NCI-H1417 treated with DMSO at 0.1 percent for 48 hours (cell line): ENCODE results near the gene DLX5.
A peak's percentile ranks its signal among the peaks of the same experiment; 100 is the strongest.

Experiments
- DNase-seq: peaks from one replicate; lab custom pipeline; 2025; lab: John Stamatoyannopoulos, UW

The DLX5 gene

DNA sequence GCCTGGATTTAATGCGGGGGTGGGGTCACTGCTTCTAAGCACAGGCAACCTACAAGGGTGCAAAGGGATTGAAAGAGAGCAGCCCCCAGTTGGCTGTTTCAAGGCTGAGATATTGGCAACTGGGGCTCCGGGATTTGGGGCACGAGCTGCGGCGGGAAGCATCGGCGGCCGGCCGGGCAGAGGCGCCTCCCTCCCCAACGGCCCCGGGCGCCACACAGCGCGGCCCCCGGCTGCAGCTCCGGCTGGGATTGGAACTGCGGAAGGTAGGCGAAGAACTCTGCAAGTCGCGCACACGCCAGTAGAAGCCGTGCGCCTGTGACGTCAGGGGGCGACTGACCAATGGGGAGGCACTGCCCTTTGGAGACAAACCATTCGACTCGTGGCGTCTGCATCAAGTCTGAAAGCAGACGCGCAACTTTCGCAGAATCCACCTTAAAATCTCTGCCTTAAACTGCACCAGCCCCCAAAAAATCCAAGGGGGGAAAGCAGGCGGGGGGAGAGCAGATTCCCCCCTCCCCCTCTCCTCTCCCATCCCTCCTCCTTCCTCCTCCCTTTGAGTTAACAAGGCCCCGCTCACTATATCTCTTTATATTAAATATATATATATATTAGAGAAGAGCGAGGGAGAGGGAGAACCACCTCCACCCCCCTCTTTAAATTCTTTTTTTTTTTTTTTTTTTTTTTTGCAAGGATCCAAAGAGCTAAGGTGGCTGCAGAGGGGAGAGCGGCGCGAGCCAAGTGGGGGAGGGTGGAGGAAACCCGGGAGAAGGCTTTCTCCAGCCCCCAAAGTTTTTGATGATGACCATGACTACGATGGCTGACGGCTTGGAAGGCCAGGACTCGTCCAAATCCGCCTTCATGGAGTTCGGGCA lies 19.2 kb downstream of the DLX5 start, which contains the start of gene DLX6:
Gene DLX6 (plus strand): TSS at position 371 of the 872 bp plus-strand sequence. CDS start 425 bp downstream, at position 796.
- peak; percentile 95 for DNase-seq

DNA sequence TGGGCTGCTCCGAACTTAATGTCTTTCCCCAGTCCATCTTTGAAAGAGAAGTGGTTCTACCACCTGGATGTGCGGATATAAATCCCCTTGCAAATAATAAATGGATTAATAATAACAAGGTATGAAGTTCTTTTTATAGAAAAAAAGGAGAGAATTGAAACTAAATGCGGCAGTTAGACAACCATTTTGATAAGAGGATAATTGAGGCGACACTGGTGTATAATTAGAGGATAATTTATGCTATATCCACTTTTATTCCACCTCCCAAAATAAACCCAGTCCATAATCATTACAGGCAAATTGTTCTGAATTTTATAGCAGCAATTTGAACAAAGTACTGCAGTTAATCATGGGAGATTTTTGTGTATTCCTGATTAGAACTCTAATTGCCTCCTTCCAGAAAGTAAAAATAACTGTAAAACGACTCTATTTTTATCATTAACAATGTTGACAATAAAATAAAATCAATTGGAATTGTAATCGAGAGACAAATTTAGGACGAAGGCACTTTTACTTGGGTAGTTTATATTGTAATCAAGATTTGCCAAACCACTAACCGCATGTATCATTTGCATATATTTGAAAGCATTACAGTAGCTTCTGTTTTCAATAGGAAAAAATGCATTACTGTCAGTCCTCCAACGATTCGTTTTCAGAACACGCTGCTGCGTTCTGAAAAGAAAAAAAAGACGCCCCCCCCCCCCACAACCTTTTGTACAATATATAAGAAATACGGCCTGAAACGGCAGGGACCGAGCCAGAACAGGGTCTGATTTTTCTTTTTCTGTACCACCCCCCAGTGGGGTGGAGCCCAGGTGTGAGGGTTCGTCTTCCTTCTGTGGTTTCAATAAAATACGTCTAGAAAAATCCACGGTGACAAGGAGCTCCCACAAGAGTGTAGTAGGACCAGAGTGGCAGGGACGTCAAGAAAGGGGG lies 20.1 kb downstream of the DLX5 start:
- DNase-seq = peak; percentile 100

DNA sequence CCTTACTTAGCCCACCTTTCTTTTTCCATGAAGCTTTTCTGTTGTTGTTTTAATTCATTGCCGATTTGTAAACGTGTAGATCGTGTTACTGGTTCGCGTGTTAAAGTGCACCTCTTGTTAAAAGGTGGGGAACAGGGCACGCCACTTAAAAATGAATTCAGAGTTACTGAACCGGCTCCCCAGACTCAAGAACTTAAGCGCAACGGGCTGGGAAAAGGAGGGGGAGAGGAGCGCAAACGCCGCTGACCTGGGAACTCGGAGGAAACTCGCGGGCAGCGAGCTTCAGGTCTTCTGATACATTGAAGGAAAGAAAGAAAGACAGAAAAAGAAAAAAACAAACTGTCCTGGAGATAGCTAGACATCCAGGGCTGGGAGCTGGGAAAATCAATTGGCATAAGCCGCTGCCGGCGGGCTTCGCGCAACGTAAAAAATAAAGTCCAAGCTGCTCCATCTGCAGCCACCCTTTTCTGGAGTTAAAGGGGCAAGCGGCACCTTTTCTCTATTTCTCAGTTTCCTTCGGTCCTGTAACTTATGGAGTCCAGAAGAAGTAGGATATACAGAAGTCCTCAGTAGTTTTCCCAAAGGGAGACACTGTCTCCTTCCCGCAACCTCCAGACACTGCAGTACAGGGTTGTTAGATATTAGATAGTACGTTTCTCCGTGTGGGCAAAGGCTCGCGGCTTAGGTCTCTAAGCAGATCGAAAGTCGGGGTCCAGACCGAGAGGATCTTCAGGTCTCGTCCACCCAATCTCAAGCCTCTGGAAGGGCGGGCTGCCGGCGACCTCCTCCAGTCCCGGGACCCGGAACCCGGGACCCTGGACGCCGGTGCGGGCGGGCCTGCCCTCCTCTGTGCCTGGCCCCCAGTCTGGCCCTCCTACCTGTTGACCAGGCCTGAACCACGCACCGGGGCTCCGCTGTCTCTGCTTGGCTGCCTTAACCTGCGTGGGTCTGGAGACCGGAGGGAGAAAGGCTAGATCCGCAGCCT lies 21.1 kb downstream of the DLX5 start:
- DNase-seq = no peak

DNA sequence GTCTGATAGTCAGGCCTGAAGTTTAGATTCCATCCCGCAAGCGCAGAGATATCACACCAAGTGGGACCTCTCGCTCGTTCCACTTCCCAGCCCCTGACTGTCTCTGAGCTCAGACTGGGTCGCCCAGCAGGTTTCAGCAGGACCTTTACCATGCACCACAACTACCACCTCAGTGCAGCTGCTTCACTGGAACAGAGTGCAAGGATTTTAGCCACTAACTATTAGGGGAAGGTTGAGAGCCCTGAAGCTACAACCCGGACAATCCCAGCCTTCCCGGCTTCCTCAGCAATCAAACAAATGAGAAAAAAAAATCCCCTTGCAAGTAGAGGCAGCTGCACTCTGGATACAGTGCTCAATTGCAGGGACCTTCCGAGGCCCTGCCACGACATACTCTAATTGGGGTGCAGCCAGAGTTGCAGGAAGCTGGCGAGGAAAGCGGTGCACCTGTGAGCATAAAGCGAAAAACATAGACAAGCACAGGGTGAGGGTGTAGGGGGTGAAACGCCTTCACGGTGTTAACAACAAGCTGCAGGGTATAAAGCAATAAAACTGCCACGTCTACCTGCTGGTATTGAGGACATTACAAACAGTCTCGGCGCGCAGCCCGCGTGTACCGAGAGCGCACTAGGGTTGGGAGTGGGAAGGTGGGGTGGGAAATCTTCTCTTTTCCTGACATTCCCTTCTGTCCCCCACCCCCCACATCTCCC lies 21.9 kb downstream of the DLX5 start:
- no peak for DNase-seq

DNA sequence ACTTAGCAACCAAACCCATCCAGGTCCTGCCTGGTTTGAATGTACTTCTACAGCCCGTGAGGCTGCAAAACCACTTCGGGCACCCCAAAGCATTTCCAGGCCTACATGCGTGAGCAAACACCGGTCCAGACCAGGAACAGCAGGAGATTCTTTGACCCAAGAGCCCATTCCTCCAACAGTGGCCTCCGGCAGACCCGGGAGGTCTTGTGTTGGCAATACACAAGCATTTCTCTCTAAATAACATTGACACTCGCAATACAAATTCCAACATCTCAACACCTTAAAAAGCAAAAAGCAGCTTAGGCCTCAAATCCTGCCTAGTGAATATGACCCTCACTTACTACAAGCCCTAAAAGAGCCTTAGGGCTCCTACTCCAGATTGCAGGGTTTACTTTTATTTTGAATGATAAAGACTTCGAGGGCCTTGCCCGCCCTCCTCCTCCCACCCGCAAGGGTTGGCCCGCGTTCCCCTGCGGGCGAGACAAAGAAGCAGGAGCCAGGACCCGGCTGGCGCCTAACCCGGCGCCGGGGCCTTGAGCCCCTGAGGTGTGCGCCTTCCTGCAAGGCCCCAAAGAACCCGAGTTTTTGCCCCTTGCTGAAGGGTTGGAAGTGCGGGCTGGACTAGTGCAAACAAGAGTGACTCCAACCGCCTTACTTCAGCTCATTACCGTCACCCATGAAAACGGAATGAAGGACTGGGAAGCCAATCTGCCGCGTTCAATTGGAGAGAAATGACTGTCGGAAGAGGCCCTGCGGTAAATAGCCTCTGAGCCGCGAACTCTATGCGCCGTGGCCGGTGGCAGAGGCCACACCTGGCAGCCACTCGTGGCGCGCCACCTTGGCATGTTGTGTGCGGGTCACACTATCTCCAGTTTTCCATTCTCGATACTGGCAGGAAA lies 22.7 kb downstream of the DLX5 start:
- DNase-seq = no peak

DNA sequence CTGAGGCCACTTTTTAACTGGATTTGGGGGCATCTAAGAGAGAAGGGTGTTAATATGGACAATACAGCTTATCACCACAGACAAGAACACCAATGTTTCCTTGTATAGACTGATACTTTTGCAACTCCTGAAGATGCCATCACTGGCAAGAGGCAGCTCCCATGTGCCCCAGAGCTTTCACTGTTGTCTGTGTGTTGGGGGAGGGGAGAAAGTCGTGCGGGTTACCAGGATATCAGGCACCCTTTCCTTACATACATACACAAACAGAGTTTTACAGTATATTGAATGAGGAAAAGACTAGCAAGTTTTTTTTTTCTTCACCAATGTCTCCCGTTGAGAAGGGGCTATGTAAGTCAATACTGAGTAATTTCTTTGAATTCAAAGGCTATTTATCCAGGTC lies 23.4 kb downstream of the DLX5 start:
- DNase-seq = peak; percentile 53

DNA sequence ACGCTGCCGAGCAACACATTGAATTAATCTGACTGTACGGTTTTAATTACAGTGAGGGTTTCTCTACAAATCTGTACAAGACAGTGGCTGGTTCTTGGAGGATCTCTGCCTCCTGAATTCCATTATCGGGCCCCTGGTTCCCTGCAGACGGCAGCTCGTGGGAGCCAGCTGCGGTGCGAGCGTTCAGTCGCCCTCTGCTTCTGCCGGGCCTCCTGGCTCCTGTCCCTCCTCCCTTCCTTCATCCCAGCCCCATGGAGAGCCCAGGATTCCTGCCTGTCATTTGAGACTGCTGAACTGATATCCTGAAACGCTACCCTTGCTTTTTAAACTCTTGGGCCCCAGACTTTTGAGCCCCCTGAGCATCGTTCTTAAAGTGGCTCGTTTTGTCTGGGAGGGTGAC lies 25.9 kb downstream of the DLX5 start:
- no peak for DNase-seq

DNA sequence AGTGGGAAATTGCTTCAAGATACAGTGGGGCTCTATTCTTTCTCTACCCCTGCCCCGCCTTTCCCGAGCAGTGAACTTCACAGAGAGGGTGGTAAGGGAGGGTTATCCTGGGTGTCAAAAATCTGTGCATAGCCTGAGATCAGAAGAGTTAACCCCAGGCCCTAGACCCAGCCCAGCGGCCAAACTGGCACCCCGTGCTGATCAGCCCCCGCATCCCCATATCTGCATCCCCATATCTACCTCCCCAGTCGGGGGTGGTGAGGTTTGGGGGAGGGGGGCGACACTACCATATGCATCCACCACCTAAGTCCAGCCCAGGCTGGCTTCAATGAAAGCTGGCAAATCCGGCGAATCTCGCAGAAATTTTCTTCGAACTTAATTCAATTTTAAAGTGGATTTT lies 26.3 kb downstream of the DLX5 start:
- DNase-seq = no peak

DNA sequence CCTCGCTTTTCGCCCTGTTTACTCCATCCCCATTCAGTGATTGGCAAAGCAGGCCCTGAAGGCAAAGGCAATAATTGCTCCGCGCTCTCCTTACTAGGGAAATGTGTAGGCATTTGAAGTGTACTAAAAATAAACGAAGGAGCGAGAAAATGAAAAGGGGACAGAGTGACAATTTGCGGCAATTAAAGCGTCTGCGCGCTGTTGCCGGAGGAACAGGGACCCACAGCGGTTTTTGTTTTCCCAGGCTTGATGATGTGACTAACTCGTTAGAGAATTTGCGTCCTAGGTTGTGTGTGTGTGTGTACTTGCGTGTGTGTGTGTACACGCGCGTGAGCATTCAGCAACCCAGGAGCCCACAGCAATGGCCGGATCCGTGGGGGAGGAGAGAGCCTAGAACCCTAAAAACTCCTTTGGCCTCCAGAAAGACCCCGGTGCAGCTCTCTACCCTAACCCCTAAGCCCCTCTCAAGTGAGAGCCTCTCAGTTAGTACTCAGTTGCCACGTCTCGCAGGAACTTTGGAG lies 27.1 kb downstream of the DLX5 start:
- no peak for DNase-seq

DNA sequence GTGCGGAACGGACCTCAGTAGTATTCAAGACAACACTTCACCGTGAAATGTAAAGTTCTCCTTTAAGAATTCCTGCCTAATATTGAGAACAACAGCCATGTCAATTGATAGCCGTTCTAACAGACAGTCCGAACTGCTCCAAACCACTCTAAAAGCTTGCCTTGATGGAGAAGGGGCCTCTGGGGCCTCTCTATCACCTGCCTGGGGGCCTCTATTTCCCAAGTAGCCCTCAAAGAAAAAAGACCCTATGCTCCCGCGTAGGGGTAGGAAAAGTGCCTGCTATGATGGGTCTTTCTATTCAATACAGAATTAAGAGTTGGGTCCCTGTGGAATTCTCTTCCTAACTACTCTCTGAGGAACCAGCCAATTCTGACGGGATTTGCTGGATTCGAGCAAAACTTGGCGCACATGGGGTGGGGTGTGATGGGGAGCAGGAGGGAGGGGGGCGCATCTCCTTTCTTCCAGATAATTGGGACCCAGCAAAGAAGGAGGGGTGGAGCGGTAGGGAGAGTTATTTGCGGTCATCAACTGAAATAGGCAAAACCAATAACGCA lies 27.6 kb downstream of the DLX5 start:
- DNase-seq = no peak

DNA sequence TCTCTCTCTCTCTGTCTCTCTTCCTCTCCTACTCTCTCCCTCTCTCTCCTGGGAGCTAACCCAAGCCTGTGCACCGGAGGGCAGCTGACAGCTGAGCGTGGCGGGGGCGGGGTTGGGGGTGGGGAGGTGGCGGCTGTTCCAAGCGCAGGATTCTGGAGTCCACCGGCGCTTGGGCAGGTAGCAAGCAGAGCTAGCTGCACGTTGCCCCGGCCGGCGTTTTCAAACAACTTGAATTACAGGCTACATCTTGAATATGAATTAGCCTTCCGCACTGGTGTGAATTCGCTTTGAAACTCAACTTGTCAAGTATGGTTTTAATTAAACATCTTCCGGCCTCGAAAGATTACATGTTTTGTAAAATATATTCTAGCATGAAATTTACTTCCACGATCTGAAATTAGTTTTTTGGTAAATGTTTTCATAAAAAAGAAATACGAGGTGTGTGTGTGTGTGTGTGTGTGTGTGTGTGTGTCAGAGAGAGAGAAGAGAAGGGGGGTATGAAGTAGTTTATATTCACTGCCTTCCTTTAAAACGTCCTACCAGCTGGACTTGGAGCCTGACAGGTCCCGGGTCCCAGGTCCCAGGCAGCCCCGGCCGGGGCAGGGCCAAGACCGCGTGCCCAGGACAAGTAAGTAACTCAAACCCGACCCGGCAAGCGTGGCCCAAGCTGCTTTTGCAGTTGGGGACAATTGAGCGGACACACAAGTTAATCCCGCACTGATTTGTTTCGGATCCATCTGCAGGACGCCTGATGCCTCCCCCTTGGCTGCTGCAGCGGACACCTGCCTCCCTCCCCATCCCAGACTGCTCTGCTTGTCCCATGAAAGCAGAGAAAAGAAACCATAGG lies 28.3 kb downstream of the DLX5 start:
- DNase-seq = no peak

DNA sequence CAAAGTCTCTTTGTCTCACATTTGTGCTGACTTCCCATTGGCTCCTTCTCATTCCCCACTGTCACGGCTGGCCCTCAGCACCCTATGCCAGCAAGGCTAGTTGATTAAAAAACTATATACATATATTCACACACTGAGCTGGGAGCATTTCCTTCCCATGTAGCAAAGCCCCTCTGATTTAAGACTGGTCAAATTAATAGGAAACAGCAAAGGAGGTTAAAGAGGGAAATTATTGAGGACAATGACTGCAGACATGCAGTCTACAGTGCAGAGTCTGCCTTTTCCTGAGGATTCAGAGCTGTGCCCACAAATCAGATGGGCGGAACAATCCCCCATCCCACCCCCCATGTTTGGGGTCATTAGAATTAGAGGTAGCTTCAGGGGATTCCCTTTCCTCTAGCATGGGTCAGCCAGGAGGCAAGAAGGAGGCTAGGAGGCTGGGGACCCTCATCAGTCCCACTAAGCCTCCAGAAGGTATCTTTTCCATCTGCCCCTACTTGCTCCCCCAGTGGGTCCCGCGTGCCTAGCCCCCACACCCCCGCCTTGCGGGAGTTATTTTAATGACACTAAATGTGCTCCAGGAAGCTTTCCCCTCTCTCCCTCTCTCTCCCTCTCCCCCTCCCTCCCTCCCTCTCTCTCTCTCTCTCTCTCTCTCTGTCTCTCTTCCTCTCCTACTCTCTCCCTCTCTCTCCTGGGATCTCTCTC lies 29.1 kb downstream of the DLX5 start:
- DNase-seq = no peak

DNA sequence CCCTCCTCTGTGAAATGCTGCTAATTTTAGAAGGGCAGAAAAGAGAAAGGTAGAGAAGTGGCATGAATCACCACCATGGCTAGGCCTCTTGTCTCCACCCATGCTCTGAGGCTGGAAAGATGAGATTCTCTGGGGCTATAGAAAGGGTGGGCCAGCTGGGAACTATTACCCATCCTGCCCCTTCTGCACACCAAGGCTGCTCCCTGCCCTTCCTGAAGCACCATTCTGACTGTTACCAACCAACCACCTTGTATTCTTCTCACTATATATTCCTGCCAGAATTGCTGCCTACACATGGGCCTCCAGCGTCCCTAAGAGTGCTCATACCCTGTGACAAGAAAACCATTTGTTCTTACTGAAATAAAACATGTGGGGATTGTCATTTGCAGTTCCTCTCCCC lies 30.7 kb downstream of the DLX5 start:
- no peak for DNase-seq

DNA sequence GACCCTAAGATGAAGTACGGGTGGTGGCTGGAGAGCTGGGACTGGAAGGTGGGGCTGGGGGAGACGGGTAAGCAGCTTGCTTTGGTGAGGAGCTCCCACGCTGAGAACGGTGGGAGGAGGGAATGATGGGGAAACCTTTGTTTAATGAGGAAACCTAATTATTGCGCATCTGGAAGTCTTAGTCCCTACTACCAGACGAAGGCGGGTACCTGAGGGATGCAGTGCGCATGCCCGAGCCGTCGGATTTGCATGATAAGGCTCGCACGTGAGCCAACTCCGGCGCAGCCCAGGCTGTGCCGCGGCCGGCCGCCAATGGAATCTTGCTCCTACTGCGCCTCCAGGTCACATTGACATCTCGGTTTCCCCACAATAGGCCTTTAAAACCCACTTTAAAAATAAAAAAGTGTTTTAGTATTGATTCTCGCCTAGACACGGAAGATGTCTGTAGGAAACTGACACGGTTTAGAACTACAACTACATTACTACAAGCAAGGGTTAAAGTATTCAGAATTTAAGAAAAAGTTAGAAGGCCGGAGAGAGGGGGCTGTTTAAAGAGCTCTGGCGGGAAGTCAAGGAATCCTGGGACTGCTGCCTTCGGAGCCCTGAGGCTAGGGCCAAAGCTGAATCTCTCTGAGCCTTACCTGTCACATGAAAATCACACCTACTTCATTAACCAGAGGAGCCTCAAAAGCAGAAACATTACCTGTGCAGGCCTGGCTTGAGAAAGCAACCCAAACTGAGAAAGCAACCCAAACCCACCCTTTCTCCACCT lies 31.4 kb downstream of the DLX5 start:
- peak; percentile 72 for DNase-seq

DNA sequence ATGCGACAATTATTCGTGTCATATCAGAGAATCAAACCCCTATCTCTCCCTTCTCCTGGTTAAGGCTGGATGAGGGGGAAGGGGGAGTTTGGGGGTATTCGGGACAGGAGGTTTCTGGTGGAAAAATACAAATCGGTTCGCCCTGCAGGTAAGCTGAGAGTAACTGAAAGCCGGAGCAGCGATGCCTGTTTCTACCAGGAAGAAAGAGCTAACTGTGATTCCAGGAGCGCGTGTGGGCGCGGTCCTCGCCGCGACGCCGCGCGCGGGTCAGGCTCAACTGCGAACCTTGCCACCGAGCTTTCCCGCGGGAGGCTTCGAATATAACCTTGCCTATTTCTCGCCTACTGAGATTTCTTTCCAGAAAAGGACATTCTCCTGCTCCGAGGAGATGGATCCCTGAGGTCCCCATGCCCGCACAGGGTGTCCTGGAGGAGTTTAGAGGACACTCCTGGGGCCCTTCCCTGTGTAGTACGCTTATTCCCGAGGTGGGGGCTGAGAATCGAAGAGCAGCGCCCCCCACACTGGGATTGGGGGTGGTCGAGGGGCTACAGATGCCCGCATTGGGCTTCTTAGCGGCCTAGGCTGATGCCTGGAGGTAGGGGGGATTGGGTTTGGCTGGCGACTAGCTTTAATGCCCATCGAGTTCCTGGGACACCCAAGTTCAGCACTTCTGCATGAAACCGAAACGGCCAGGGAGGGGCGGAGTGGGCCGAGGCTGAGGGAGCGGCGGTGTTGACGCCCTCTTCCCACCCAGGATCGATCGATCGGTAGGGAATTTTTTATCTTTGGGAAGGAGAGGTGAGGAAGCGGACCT lies 32.2 kb downstream of the DLX5 start:
- no peak for DNase-seq

DNA sequence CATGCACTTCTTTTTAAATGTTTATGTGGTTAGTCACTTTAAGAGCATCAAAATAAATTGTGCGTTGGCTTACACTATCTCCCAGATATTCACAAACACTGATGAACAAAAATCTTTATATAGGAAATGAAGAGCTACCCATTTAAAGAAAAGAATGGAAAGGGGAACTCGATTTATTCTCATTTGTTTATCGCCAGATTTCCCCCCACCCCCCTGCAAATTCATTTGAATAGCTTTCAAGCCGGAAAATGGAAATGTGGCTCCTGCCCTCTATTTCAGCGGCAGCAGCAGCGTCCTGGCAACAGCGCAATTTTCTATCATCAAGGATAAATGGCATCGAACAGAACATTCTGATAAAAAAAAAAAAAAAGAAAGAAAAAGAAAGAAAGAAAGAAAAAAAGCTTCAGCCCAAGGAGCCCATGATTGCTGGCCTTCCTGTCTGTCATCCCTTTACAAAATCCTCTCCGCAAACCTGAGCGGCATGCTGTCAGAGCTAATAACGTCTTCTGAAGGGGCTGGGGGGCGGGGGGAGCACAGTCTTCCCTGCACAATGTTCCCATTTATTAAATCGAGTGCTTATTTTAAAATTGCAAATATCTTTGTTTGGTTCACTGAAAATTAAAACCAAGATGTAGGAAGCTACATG lies 33.0 kb downstream of the DLX5 start:
- no peak for DNase-seq
